GM18507 (cell line): ENCODE results near the gene NOSTRIN.
"Not testable (repeated sequence)": the region's sequence is repeated elsewhere in the genome, so short reads cannot be mapped to it uniquely, and the experiment has no call there.

ENCODE experiments used
- DNase-seq: peaks from one replicate; pipeline ENCODE4 v3.0.0; 2011; ENCODE audit warnings: low read depth; ENCODE audit not compliant: insufficient read length; ENCODE audit errors: extremely low spot score
- FAIRE-seq: peaks from 2 replicates; lab custom pipeline; 2011; peaks lifted over from hg19 to GRCh38; lab: Jason Lieb, UNC

Gene NOSTRIN

DNA sequence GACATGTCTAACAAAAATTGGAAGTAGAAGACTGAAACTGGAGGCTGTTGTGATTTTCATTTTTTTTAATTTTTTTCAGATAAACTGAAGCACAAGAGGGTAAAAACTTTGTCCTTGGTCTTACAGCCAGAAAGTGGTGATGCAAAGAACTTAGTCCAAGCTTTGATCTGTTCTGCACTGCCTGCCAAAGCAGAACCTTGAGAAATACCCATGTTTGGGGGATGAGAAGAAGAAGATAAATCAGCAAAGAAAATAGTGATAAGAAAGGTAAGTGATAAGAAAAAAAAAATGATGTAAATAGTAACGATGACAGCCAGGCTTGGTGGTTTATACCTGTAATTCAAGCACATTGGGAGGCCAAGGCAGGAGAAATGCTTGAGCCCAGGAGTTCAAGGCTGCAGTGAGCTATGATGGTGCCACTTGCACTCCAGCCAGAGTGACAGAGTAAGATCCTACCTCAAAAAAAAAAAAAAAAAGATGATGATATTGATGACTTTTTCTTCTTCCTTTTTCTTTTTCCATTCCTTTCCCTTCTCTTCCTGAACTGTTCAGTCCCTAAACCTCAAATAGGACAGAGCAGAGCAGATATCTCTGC lies 14.6 kb upstream of the NOSTRIN start:
- FAIRE-seq (no peak), DNase-seq (no peak)

GRCh38 chr2:168789776-168790175 lies 12.7 kb upstream of the NOSTRIN start:
- DNase-seq: no peak
- FAIRE-seq: no peak

GRCh38 chr2:168790226-168790902 lies 12.1 kb upstream of the NOSTRIN start:
- FAIRE-seq (no peak), DNase-seq (no peak)

DNA sequence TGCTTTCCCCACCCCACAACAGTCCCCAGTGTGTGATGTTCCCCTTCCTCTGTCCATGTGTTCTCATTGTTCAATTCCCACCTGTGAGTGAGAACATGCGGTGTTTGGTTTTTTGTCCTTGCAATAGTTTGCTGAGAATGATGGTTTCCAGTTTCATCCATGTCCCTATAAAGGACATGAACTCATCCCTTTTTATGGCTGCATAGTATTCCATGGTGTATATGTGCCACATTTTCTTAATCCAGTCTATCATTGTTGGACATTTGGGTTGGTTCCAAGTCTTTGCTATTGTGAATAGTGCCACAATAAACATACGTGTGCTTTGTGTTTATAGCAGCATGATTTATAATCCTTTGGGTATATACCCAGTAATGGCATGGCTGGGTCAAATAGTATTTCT lies 11.3 kb upstream of the NOSTRIN start:
- not testable (repeated sequence) for DNase-seq, FAIRE-seq

- DNase-seq (no peak), FAIRE-seq (no peak)
These were observed 8.8 kb upstream of the NOSTRIN start for GRCh38 chr2:168793596-168793995.

DNA sequence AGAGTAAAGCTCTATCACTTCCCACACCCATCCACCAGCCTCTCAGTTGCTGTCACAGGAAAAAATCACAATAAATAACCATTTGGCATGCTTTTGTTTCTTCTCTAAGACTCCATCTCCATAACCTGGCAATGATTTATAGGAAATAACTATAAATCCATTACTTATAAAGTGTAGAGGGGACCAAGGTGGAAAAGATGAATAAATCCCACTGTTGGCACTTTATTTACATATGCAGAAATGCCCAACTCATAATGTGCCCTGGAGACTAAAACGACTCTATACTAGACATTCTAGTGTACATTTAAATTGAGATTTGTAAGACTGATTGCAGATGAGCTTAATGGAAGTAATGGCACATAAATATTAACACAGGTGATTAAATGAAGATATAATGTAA lies 7.5 kb upstream of the NOSTRIN start:
- no peak for FAIRE-seq
- DNase-seq: no peak

GRCh38 chr2:168796090-168796577 lies 6.3 kb upstream of the NOSTRIN start:
- DNase-seq: no peak
- FAIRE-seq: no peak

DNA sequence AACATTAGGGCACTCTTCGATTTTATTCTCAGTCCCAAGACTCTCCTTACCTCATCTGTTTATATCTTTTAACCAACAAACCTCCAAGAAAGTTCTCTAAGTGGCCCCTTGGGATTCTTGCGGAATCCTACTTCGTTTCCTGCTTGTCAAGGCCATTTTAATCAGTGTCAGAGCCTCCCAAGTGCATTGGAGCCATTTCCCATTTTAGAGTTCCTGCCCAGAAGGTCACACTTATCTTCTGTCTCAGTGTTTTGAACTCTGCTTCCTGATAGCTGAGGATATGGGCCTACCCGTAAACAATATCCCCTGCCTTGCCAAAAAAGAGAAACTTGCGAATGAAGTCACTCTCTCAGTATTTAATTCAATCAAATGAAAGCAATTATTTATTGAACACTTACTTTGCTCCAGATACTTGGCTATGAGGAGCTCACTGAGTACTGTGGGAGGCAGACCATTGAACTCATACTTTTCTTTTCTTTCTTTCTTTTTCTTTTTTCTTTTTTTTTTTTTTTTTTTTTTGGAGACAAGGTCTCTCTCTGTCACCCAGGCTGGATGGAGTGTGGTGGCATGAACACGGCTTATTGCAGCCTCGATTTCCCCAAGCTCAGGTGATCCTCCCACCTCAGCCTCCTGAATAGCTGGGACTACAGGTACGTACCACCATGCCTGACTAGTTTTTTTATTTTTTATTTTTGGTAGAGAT lies 5.7 kb upstream of the NOSTRIN start:
- FAIRE-seq (no peak), DNase-seq (no peak)

DNA sequence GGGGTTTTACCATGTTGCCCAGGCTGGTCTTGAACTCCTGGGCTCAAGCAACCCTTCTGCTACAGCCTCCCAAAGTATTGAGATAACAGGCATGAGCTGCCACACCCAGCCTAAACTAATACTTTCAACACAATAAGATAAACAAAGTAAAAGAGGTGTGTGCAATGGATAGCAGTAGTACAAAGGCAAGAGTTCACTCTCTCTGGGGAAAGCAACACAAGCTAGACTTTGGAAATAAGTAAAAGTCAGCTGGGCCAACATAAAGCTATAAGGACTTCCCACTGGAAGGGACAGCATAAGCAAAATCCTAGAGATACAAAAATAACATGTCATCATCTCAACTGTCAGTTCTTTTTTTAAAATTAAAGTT lies 5.2 kb upstream of the NOSTRIN start:
- no peak for FAIRE-seq

DNA sequence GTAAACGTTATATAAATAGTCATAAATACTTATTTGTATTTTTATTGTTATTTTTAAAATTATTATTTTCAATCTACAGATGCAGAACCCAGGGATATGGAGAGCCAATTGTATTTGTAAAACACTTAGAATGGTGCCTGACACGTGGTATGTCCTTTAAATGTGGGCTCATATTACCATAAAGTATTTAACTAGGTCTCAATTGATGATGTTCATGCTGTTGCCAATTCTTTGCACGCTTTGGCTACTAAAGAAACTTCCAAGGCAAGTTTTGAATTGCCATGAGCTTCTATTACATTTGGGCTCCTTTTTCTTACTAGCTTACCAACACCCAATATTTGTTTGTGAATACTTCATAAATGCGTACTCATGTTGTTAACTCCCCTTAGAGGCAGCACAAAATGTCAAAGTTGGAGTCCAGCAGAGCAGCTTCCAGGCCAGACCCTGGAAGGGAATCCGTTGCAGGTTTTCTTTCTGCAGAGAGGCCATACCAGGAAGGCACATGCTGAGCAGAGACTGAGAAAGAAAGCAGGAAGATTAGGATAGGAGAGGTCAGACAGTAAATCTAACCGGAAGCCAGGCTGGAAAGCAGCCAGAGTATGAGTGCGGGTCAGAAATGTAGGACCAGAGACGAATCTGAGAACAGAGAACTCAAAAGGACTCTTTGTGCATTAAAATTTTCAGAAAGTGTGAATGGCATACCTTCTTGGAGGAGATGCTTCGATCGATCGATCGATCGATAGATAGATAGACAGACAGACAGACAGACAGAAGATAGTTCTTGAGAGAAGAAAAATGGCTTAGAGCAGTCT lies 4.2 kb upstream of the NOSTRIN start:
- no peak for DNase-seq
- FAIRE-seq: no peak

More for the DNA sequence above, 5.2 kb upstream of the NOSTRIN start:
- DNase-seq: no peak

DNA sequence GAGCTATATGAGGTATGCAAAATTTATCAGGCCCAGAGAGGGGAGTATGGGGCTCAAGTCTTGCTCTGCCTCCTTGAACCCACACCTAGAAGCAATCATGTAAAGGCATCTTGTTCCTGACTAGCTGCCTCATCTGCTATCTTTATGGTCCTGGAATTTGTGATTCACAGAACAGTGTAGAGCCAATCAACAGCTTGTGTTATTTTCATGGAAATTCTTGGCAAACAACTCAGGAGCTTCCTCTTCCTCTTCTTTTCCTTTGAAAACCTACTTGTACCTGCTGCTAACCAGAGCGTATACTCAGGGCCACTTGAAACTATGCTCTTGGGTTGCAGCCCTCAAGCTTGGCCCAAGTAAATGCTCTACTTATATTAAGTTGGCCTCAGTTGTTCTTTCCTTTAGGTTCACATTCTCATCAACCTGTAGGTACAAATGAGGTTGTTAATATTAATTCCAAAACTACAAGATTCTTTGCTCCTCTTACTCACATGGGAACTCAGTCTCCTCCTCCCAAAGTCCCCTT lies 3.5 kb upstream of the NOSTRIN start:
- FAIRE-seq (no peak), DNase-seq (no peak)

DNA sequence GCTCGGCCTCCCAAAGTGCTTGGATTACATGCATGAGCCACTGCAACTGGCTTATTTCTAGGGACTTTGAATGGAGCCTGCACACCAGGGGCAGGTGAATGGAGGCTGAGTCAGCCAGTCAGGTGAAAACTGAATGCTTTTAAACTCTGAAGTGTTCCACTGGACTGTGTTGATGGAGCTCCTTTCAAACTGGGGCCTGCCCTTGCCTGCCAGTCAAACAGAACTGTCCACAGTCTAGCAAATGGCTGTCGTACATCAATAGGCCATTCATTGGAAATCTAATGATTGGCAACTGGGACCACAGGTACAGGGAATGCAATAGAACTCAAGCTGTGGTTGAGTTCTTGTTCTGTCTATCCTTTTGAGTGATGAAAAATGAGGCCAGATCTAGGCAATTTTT lies 966 bp upstream of the NOSTRIN start:
- no peak for DNase-seq
- no peak for FAIRE-seq

GRCh38 chr2:168802859-168803725 lies 655 bp downstream of the NOSTRIN start:
- DNase-seq (no peak), FAIRE-seq (no peak)

DNA sequence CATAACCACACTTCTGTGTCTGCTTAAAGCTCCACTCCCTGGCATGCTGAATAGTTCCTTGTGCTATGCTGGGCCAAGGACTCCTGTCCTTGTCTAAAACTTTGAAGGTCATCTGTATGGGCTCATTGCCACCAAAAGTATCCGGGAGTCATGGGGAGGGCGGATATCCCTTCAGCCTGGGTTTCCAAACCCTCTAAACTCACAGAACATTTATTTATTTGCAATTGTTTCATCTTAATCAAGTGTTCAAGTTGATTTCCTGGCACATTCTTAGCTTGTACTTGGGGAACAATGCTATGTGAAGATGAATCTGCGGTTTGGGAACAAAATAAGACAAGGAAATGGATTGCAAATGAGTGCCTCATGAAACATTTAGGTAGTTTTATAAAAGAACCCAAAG lies 1.8 kb downstream of the NOSTRIN start:
- FAIRE-seq (no peak), DNase-seq (no peak)

- DNase-seq (no peak), FAIRE-seq (no peak)
These were observed 3.2 kb downstream of the NOSTRIN start for GRCh38 chr2:168805615-168806014.

- DNase-seq: no peak
- no peak for FAIRE-seq
These were observed 7.1 kb downstream of the NOSTRIN start for GRCh38 chr2:168809537-168809936.

GRCh38 chr2:168810235-168810634 lies 7.8 kb downstream of the NOSTRIN start:
- DNase-seq (no peak), FAIRE-seq (no peak)

DNA sequence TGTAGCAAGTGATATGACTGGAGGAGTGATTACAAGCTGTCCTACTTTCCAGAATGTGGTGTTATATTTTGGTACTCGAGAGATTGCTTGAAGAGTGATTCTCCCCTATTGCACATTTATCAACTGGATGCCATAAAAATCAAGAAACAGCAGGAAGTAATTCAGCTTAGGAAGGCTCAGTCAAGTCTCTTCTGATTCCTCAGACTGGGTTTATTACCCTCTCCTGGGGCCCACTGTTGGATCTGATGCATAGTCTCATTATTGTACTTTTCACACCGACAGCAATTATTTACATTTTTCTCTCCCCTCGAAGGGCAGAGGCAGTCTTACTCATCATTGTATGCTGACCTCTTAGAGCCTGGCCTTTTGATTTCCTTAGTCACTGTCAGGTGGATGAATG lies 9.3 kb downstream of the NOSTRIN start:
- no peak for DNase-seq
- FAIRE-seq: no peak

- no peak for DNase-seq
- FAIRE-seq: no peak
These were observed 11.6 kb downstream of the NOSTRIN start for GRCh38 chr2:168814046-168814445.
